ENCODE measurements around the gene KDR. TPM values are rescaled to one million over a fixed set of nuclear protein-coding genes. Genes with fewer than 3 reads are reported as not detected.
A peak's percentile ranks its signal among the peaks of the same experiment; 100 is the strongest.

Gene KDR
- total and polyA plus RNA-seq, 11 donors, result 7.7 to 51.0 (median 32.0) TPM

GRCh38 chr4:55124322-55125076 is 896 bp downstream of the KDR start:
- H3K4me1 ChIP-seq, result peaks cover 0 to 19% (median 5%) of the 10 kb centered on the region in 12 donors
- peak in 3 of 4 donors; percentile 55 to 69 (median 55) for ATAC-seq
- no peaks in the 10 kb centered on the region for H3K36me3 ChIP-seq
- no peak for TF ChIP-seq POLR2A (IDR thresholded peaks at IDR 0.05)
- TF ChIP-seq, protein P1, sequence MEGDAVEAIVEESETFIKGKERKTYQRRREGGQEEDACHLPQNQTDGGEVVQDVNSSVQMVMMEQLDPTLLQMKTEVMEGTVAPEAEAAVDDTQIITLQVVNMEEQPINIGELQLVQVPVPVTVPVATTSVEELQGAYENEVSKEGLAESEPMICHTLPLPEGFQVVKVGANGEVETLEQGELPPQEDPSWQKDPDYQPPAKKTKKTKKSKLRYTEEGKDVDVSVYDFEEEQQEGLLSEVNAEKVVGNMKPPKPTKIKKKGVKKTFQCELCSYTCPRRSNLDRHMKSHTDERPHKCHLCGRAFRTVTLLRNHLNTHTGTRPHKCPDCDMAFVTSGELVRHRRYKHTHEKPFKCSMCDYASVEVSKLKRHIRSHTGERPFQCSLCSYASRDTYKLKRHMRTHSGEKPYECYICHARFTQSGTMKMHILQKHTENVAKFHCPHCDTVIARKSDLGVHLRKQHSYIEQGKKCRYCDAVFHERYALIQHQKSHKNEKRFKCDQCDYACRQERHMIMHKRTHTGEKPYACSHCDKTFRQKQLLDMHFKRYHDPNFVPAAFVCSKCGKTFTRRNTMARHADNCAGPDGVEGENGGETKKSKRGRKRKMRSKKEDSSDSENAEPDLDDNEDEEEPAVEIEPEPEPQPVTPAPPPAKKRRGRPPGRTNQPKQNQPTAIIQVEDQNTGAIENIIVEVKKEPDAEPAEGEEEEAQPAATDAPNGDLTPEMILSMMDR (IDR thresholded peaks at IDR 0.05), result no peak
- H3K27ac ChIP-seq, result peak overlapping the region; percentile 22 to 86 (median 74)
- 11 to 17% (median 13%) methylated on average over 28 to 34 of the region's 34 CpGs for WGBS, 4 donors
- peaks cover 0 to 3% (median 0%) of the 10 kb centered on the region in 12 donors for H3K9me3 ChIP-seq
- H3K4me3 ChIP-seq, result peak overlapping the region; percentile 45 to 87 (median 74)
- intact Hi-C loops (cut with DNase I), result loop anchor here in 6 of 10 donors (1.0 to 10.0 kb wide), 11 partner anchors 34 to 193 kb away; no protein-coding TSS in a partner anchor
- peak in 4 of 5 donors; percentile 15 to 60 (median 30) for DNase-seq
- peaks cover 0 to 28% (median 13%) of the 10 kb centered on the region in 9 donors for H3K27me3 ChIP-seq

GRCh38 chr4:55123791-55124190 is 1.6 kb downstream of the KDR start:
- intact Hi-C loops (cut with DNase I), result loop anchor here in 6 of 10 donors (2.0 to 10.0 kb wide), 9 partner anchors 33 to 194 kb away; no protein-coding TSS in a partner anchor
- TF ChIP-seq, protein P1 (IDR thresholded peaks at IDR 0.05), result no peak
- no peak for TF ChIP-seq POLR2A (IDR thresholded peaks at IDR 0.05)
- H3K36me3 ChIP-seq, result no peaks in the 10 kb centered on the region
- no peak for ATAC-seq
- no peak for DNase-seq
- peaks cover 0 to 28% (median 13%) of the 10 kb centered on the region in 9 donors for H3K27me3 ChIP-seq
- H3K4me3 ChIP-seq, result peak overlapping the region; percentile 45 to 87 (median 74)
- H3K9me3 ChIP-seq, result peaks cover 0 to 3% (median 0%) of the 10 kb centered on the region in 12 donors
- 48 to 62% (median 55%) methylated on average over 6 of the region's 6 CpGs for WGBS, 4 donors
- peak overlapping the region in 11 of 12 donors; percentile 65 to 86 (median 74) for H3K27ac ChIP-seq
- H3K4me1 ChIP-seq, result peaks cover 0 to 19% (median 7%) of the 10 kb centered on the region in 12 donors

DNA sequence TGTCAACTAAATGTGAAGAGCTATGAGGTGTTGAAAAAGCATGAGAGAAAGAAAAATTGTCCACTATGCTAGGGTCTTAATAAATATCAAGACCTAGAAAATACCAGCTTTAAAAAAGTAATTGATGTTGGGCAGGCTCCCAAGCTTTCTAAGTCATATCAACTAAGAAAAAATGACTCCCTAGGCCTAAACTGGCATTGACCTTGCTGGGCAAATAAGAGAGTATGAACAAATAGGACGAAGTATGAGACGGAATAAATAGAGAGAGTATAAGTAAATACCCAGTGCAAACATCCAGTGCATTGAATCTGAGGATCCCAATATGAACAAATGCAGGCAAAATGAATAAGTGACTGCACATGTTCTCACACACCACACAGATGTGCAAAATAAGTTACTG is 3.2 kb downstream of the KDR start:
- WGBS, 4 donors, result 57 to 69% (median 68%) methylated on average over 2 of the region's 2 CpGs
- DNase-seq (no peak), ATAC-seq (no peak)
- intact Hi-C loops (cut with DNase I), result loop anchor here in 6 of 10 donors (5.0 to 10.0 kb wide), 6 partner anchors 45 to 195 kb away; no protein-coding TSS in a partner anchor
- TF ChIP-seq POLR2A (IDR thresholded peaks at IDR 0.05), result no peak
- TF ChIP-seq, protein P1 (IDR thresholded peaks at IDR 0.05), result no peak
- Histone ChIP-seq H3K4me3 (peak overlapping the region in 11 of 12 donors; percentile 2 to 87 (median 74)), H3K36me3 (peaks cover 0 to 5% (median 0%) of the 10 kb centered on the region in 9 donors), H3K4me1 (peaks cover 0 to 24% (median 9%) of the 10 kb centered on the region in 12 donors), H3K27ac (peak overlapping the region in 7 of 12 donors; percentile 17 to 86 (median 52)), H3K27me3 (peaks cover 0 to 28% (median 13%) of the 10 kb centered on the region in 9 donors), H3K9me3 (no peaks in the 10 kb centered on the region)

GRCh38 chr4:55121246-55121645 is 4.1 kb downstream of the KDR start:
- Histone ChIP-seq H3K27me3 (peaks cover 0 to 25% (median 10%) of the 10 kb centered on the region in 9 donors), H3K4me1 (peaks cover 0 to 27% (median 13%) of the 10 kb centered on the region in 12 donors), H3K9me3 (no peaks in the 10 kb centered on the region), H3K4me3 (peak overlapping the region in 9 of 12 donors; percentile 62 to 87 (median 76)), H3K36me3 (peaks cover 0 to 5% (median 0%) of the 10 kb centered on the region in 9 donors), H3K27ac (peak overlapping the region in 7 of 12 donors; percentile 16 to 86 (median 34))
- no peak for DNase-seq
- TF ChIP-seq, protein P1 (IDR thresholded peaks at IDR 0.05), result no peak
- TF ChIP-seq POLR2A (IDR thresholded peaks at IDR 0.05), result no peak
- intact Hi-C loops (cut with DNase I), result loop anchor here in 6 of 10 donors (5.0 to 10.0 kb wide), 6 partner anchors 44 to 196 kb away; no protein-coding TSS in a partner anchor
- peak in 1 of 4 donors; percentile 40 for ATAC-seq
- 58 to 68% (median 63%) methylated on average over 4 of the region's 4 CpGs for WGBS, 4 donors

Data from heart left ventricle (tissue), 16 donors.